ENCODE measurements around the gene SLC12A3.

DNA sequence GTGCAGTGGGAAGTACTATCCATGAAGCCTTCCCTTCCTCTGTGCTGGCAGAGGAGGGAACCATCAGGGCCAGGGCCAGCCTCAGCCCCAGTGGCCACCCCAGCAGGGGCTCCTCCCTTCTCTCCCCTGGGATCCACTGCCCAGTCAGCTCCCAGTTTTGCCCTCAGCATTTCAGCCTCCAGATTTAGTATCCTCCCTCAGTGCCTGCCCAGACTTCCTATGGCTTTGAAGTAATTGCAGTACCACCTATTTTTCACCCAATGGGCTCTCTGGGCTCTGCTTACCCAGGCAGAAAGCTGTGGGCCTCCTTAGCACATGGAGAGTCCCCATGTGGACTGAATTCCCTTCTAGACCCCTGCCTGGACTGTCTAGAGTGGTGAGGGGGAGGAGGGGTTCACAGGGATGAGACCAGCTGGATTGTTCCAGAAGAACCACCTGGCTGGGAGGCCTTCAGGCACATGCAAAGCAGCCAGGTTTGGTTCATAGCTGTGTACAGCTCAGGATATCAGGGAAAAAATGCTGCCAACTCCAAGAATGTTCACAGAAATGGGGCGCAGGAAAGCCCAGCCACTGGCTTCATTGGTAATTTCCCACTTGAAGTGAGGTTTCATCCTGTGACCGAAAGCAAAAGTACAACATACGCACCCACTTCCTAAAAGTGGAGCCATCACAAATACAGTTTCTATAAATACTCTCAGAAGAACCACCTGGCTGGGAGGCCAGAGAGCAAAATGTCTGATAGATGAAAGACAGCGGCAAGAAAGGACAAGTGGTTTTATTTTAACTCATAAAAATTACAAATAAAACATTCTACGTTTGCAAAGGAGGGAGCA lies 51.8 kb downstream of the SLC12A3 start:
- TF ChIP-seq, protein P1, sequence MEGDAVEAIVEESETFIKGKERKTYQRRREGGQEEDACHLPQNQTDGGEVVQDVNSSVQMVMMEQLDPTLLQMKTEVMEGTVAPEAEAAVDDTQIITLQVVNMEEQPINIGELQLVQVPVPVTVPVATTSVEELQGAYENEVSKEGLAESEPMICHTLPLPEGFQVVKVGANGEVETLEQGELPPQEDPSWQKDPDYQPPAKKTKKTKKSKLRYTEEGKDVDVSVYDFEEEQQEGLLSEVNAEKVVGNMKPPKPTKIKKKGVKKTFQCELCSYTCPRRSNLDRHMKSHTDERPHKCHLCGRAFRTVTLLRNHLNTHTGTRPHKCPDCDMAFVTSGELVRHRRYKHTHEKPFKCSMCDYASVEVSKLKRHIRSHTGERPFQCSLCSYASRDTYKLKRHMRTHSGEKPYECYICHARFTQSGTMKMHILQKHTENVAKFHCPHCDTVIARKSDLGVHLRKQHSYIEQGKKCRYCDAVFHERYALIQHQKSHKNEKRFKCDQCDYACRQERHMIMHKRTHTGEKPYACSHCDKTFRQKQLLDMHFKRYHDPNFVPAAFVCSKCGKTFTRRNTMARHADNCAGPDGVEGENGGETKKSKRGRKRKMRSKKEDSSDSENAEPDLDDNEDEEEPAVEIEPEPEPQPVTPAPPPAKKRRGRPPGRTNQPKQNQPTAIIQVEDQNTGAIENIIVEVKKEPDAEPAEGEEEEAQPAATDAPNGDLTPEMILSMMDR (IDR thresholded peaks at IDR 0.05; ENCODE audit: insufficient read depth, low read length, poor library complexity, severe bottlenecking), result no peak
- no peak for TF ChIP-seq EZH2phosphoT487 (conservative IDR thresholded peaks at IDR 0.05; ENCODE audit: low read length)

Measured in SU-DHL-6 (cell line).